Lower leg skin (tissue), 3 donors: ENCODE measurements around the gene USP31.
"Not testable (repeated sequence)": the region's sequence is repeated elsewhere in the genome, so short reads cannot be mapped to it uniquely, and the experiment has no call there.

Experiments
- POLR2A ChIP-seq, 2 donors: fragments of 450-650 bp; IDR thresholded peaks; one replicate each; pipeline ENCODE4 v1.6.1; 2016 to 2017; ENCODE audit warnings: antibody characterized with exemption in 2 of 2, mild to moderate bottlenecking in 1 of 2, moderate library complexity in 1 of 2
- TF ChIP-seq, protein P1 (sequence below), 3 donors: fragments of 450-650 bp; IDR thresholded peaks; one replicate each; pipeline ENCODE4 v1.5.1; 2016; ENCODE audit warnings: antibody characterized with exemption in 3 of 3, mild to moderate bottlenecking in 3 of 3, moderate library complexity in 2 of 3

DNA sequence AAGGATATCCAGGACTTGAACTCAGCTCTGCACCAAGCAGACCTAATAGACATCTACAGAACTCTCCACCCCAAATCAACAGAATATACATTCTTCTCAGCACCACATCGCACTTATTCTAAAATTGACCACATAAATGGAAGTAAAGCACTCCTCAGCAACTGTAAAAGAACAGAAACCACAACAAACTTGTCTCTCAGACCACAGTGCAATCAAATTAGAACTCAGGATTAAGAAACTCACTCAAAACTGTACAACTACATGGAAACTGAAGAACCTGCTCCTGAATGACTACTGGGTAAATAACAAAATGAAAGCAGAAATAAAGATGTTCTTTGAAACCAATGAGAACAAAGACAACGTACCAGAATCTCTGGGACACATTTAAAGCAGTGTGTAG is 52.8 kb downstream of the USP31 start:
- TF ChIP-seq, protein P1, sequence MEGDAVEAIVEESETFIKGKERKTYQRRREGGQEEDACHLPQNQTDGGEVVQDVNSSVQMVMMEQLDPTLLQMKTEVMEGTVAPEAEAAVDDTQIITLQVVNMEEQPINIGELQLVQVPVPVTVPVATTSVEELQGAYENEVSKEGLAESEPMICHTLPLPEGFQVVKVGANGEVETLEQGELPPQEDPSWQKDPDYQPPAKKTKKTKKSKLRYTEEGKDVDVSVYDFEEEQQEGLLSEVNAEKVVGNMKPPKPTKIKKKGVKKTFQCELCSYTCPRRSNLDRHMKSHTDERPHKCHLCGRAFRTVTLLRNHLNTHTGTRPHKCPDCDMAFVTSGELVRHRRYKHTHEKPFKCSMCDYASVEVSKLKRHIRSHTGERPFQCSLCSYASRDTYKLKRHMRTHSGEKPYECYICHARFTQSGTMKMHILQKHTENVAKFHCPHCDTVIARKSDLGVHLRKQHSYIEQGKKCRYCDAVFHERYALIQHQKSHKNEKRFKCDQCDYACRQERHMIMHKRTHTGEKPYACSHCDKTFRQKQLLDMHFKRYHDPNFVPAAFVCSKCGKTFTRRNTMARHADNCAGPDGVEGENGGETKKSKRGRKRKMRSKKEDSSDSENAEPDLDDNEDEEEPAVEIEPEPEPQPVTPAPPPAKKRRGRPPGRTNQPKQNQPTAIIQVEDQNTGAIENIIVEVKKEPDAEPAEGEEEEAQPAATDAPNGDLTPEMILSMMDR (IDR thresholded peaks at IDR 0.05) = not testable (repeated sequence)
- TF ChIP-seq POLR2A (IDR thresholded peaks at IDR 0.05) = not testable (repeated sequence)
